H1 (cell line): ENCODE measurements around the gene FGFBP3. TPM values are rescaled to one million over a fixed set of nuclear protein-coding genes. Genes with fewer than 3 reads are reported as not detected.
A peak's percentile ranks its signal among the peaks of the same experiment; 100 is the strongest.

Source experiments
- BCL11A ChIP-seq, 2 experiments: IDR thresholded peaks; one replicate each; pipeline ENCODE4 v1.6.1; 2011; ENCODE audit warnings: low read depth in 2 of 2, low read length in 2 of 2, mild to moderate bottlenecking in 2 of 2
- CHD7 ChIP-seq: fragments of 300-600 bp; sonication (generic); IDR thresholded peaks from 2 replicates; pipeline ENCODE4 v1.7.1; 2012; ENCODE audit warnings: low read length, moderate library complexity, mild to moderate bottlenecking, inconsistent platforms; ENCODE audit not compliant: insufficient replicate concordance
- MAFK ChIP-seq: IDR thresholded peaks from 2 replicates; pipeline ENCODE4 v1.6.1; 2012; ENCODE audit warnings: low read depth, mild to moderate bottlenecking, improper control_type of control experiment, low read length
- polyA plus RNA-seq, 7 experiments: library from polyadenylated mRNA; depleted of rRNA in 3 of 7; stranded (reverse) in 5 of 7; unstranded in 2 of 7; fragments of >200 nt in 5 of 7; fragments of 200-250 nt in 2 of 7; gene quantifications; 1 replicate in 5 of 7; 2 replicates in 1 of 7; 4 replicates in 1 of 7; pipeline versions ENCODE4 v1.2.1 to v1.2.3, GENCODE V29; 2011 to 2013; ENCODE audit warnings: missing spikeins in 2 of 7, mixed read lengths in 2 of 7
- total RNA-seq: library from RNA; stranded (reverse); fragmentation: NEBNext Ultra II Directional; extraction: Animal tissue kit (Norgen Biotek cat#: 25700); gene quantifications from 2 replicates; pipeline ENCODE4 v1.2.1, GENCODE V29; 2021

Gene FGFBP3
- total and polyA plus RNA-seq, 2 of the 8 experiments (the other 6 are each of a cell fraction or from before 2014, with no cell fraction given), result 54.6 to 115 TPM

GRCh38 chr10:91910467-91910866 lies 1.2 kb upstream of the FGFBP3 start (continued):
- TF ChIP-seq CHD7 (no peak), BCL11A (IDR thresholded peaks at IDR 0.05; ENCODE audit: low read depth in 2 of 2, low read length in 2 of 2) (no peak), MAFK (peak; percentile 74)
